ENCODE data around the gene PIGT. TPM values are rescaled to one million over a fixed set of nuclear protein-coding genes. Genes with fewer than 3 reads are reported as not detected.

The PIGT gene
- total RNA-seq, 4 donors from 2014 or later = 44.6 to 77.8 (median 51.8) TPM

- DNase-seq (ENCODE audit: low spot score in 2 of 2) = no peak
- Histone ChIP-seq H3K27me3 (no peaks in the 10 kb centered on the region), H3K4me1 (no peaks in the 10 kb centered on the region), H3K9me3 (no peaks in the 10 kb centered on the region), H3K4me3 (no peak overlapping the region), H3K36me3 (peaks cover 4% of the 10 kb centered on the region), H3K27ac (no peak overlapping the region)
- no peak for TF ChIP-seq POLR2A (IDR thresholded peaks at IDR 0.05)
- no peak for TF ChIP-seq CTCF (IDR thresholded peaks at IDR 0.05)
- TF ChIP-seq EP300 (IDR thresholded peaks at IDR 0.05) = no peak
- no peak for TF ChIP-seq POLR2AphosphoS5 (IDR thresholded peaks at IDR 0.05)
- 88% methylated on average over 3 of the region's 3 CpGs for WGBS
Observed at GRCh38 chr20:45392733-45393132, 23.2 kb upstream of the PIGT start.

GRCh38 chr20:45394221-45395113 lies 21.5 kb upstream of the PIGT start:
- H3K4me3 ChIP-seq = no peak overlapping the region
- no peaks in the 10 kb centered on the region for H3K27me3 ChIP-seq
- DNase-seq (ENCODE audit: low spot score in 2 of 2) = no peak
- H3K27ac ChIP-seq = no peak overlapping the region
- H3K36me3 ChIP-seq = peaks cover 4% of the 10 kb centered on the region
- 91% methylated on average over 17 of the region's 21 CpGs for WGBS
- no peak for TF ChIP-seq EP300 (IDR thresholded peaks at IDR 0.05)
- TF ChIP-seq POLR2A (IDR thresholded peaks at IDR 0.05) = no peak
- no peak for TF ChIP-seq CTCF (IDR thresholded peaks at IDR 0.05)
- TF ChIP-seq POLR2AphosphoS5 (IDR thresholded peaks at IDR 0.05) = no peak
- H3K4me1 ChIP-seq = no peaks in the 10 kb centered on the region
- no peaks in the 10 kb centered on the region for H3K9me3 ChIP-seq

GRCh38 chr20:45395114-45395415 lies 20.9 kb upstream of the PIGT start:
- Histone ChIP-seq H3K27me3 (no peaks in the 10 kb centered on the region), H3K27ac (no peak overlapping the region), H3K9me3 (no peaks in the 10 kb centered on the region), H3K4me3 (no peak overlapping the region), H3K36me3 (peaks cover 4% of the 10 kb centered on the region), H3K4me1 (no peaks in the 10 kb centered on the region)
- 91% methylated on average over 4 of the region's 7 CpGs for WGBS
- TF ChIP-seq POLR2A (IDR thresholded peaks at IDR 0.05) (no peak), EP300 (IDR thresholded peaks at IDR 0.05) (no peak)
- DNase-seq (ENCODE audit: low spot score in 2 of 2) = no peak

- H3K27ac ChIP-seq = no peak overlapping the region
- no peaks in the 10 kb centered on the region for H3K9me3 ChIP-seq
- TF ChIP-seq POLR2AphosphoS5 (IDR thresholded peaks at IDR 0.05) (no peak), POLR2A (IDR thresholded peaks at IDR 0.05) (no peak), CTCF (IDR thresholded peaks at IDR 0.05) (no peak)
Observed at GRCh38 chr20:45399018-45399417, 16.9 kb upstream of the PIGT start.

GRCh38 chr20:45400346-45401031 lies 15.5 kb upstream of the PIGT start:
- 95% methylated on average over 5 of the region's 6 CpGs for WGBS
- peak in 1 of 2 donors; percentile 29 for DNase-seq (ENCODE audit: low spot score in 2 of 2)
- Histone ChIP-seq H3K36me3 (no peaks in the 10 kb centered on the region), H3K27me3 (no peaks in the 10 kb centered on the region), H3K27ac (no peak overlapping the region), H3K9me3 (no peaks in the 10 kb centered on the region), H3K4me1 (peaks cover 3% of the 10 kb centered on the region), H3K4me3 (no peak overlapping the region)
- no peak for TF ChIP-seq POLR2A (IDR thresholded peaks at IDR 0.05)
- no peak for TF ChIP-seq POLR2AphosphoS5 (IDR thresholded peaks at IDR 0.05)
- TF ChIP-seq CTCF (IDR thresholded peaks at IDR 0.05) = no peak
- no peak for TF ChIP-seq EP300 (IDR thresholded peaks at IDR 0.05)

More at GRCh38 chr20:45399018-45399417, 16.9 kb upstream of the PIGT start:
- Histone ChIP-seq H3K27me3 (no peaks in the 10 kb centered on the region), H3K4me1 (no peaks in the 10 kb centered on the region), H3K36me3 (peaks cover 4% of the 10 kb centered on the region), H3K4me3 (no peak overlapping the region)
- WGBS = 100% methylated on average over 1 of the region's 1 CpG
- no peak for DNase-seq (ENCODE audit: low spot score in 2 of 2)
